Stimulated activated effector memory CD8-positive, alpha-beta T cell treated with anti-CD3 and anti-CD28 coated beads, Interleukin-12 subunit alpha, Interleukin-12 subunit beta, amount 100 ng/mL, for 72 hours (primary cell): Measurements from ENCODE around the gene YBX1.
"Not testable (repeated sequence)": the region's sequence is repeated elsewhere in the genome, so short reads cannot be mapped to it uniquely, and the experiment has no call there.

Experiments
- ATAC-seq: fragments of 150-1000 bp; cut with Tn5 transposase; 2 replicates; pipeline ENCODE4 v1.10.0; 2021
- DNase-seq, 2 donors: peaks; one replicate each; pipeline ENCODE4 v3.0.0; 2021 to 2022; ENCODE audit warnings: low spot score in 2 of 2
- H3K27ac Mint-ChIP-seq: one replicate; pipeline ENCODE4 v1.8.0; 2022; ENCODE audit warnings: mild to moderate bottlenecking, mixed read lengths
- H3K36me3 Mint-ChIP-seq: one replicate; pipeline ENCODE4 v1.8.0; 2022; ENCODE audit warnings: mild to moderate bottlenecking, mixed read lengths
- H3K4me1 Mint-ChIP-seq: one replicate; pipeline ENCODE4 v1.8.0; 2022; ENCODE audit warnings: mixed read lengths
- H3K4me3 Mint-ChIP-seq: one replicate; pipeline ENCODE4 v1.8.0; 2022; ENCODE audit warnings: mild to moderate bottlenecking, mixed read lengths
- H3K9me3 Mint-ChIP-seq: one replicate; pipeline ENCODE4 v1.8.0; 2022; ENCODE audit warnings: mixed read lengths

YBX1 gene

DNA sequence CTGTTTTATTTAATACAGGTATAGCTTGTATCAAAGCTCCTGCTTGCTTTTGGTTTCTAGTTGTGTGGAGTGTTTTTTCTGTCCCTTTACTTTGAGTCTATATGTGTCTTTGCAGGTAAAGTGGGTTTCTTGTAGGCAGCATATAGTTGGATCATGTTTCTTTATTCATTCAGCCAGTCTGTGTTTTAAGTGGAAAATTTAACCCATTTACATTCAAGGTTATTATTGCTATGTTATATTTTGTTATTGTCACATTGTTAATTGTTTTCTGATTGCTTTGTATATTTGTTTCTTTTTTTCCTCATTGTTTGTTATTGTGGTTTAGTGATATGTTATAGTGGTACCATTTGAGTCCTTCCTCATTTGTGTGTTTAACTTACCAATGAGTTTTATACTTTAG lies 31.1 kb downstream of the YBX1 start:
- Mint-ChIP-seq H3K4me1 (peaks cover 12% of the 10 kb centered on the region), H3K36me3 (peaks cover 76% of the 10 kb centered on the region), H3K4me3 (no peak overlapping the region), H3K9me3 (peaks cover 4% of the 10 kb centered on the region), H3K27ac (no peak overlapping the region)
- DNase-seq (no peak), ATAC-seq (no peak)

DNA sequence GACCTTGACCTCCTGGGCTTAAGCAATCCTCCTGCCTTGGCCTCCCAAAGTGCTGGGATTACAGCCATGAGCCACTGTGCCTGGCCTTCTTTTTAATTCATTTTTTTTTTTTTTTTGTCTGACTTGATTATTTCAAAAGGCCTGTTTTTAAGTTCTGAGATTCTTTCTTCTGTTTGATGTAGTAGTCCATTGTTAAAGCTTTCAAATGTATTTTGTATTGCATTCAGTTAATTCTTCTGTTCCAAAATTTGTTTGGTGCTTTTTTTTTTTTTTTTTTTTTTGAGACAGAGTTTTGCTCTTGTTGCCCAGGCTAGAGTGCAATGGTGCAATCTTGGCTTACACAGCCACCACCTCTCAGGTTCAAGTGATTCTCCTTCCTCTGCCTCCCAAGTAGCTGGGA lies 32.2 kb downstream of the YBX1 start:
- ATAC-seq, H3K27ac Mint-ChIP-seq, DNase-seq, H3K9me3 Mint-ChIP-seq, H3K4me3 Mint-ChIP-seq: not testable (repeated sequence)
- Mint-ChIP-seq H3K36me3 (peaks cover 67% of the 10 kb centered on the region), H3K4me1 (peaks cover 12% of the 10 kb centered on the region)

DNA sequence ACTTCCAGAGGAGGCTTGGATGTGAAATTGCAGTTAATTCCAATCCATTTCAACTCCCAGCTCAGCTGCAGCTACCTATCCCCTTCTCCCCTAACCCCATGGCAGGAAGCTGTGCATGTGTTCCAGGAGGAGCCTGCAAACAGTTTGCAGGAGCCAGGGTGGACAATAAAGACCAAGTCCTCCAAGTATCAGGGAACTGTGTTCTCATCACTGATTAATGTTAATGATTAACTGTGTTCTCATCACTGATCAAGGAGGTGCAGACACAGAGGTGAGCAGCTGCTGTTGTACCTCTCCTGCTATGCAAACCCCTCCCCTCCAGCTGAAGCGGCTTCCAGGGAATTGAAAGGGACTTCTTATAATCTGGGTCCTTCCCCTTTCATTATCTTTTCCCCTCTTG lies 38.6 kb downstream of the YBX1 start:
- no peak overlapping the region for H3K27ac Mint-ChIP-seq
- H3K36me3 Mint-ChIP-seq, result peaks cover 6% of the 10 kb centered on the region
- ATAC-seq, result no peak
- no peak for DNase-seq
- no peak overlapping the region for H3K4me3 Mint-ChIP-seq
- peaks cover 5% of the 10 kb centered on the region for H3K4me1 Mint-ChIP-seq
- H3K9me3 Mint-ChIP-seq, result no peaks in the 10 kb centered on the region

GRCh38 chr1:42721926-42722325 lies 39.7 kb downstream of the YBX1 start:
- H3K4me1 Mint-ChIP-seq, result no peaks in the 10 kb centered on the region
- no peaks in the 10 kb centered on the region for H3K9me3 Mint-ChIP-seq
- no peak overlapping the region for H3K27ac Mint-ChIP-seq
- no peak overlapping the region for H3K4me3 Mint-ChIP-seq
- DNase-seq, result no peak
- no peak for ATAC-seq
- H3K36me3 Mint-ChIP-seq, result no peaks in the 10 kb centered on the region

DNA sequence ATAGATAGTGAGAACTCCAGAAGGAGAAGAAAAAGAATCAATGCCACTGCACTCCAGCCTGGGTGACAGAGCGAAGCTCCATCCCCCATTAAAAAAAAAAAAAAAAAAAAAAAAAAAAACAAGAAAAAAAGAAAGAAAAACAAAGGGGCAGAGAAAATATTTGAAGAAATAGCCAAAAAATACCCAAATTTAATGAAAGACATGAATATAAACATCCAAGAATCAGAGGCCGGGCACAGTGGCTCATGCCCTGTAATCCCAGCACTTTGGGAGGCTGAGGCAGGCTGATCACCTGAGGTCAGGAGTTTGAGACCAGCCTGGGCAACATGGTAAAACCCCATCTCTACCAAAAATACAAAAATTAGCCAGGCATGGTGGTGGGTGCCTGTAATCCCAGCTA lies 40.2 kb downstream of the YBX1 start:
- H3K27ac Mint-ChIP-seq, result not testable (repeated sequence)

GRCh38 chr1:42723511-42723910 lies 41.3 kb downstream of the YBX1 start:
- Mint-ChIP-seq H3K9me3 (no peaks in the 10 kb centered on the region), H3K36me3 (no peaks in the 10 kb centered on the region), H3K4me3 (no peak overlapping the region), H3K27ac (peak overlapping the region; percentile 30), H3K4me1 (no peaks in the 10 kb centered on the region)
- ATAC-seq (no peak), DNase-seq (no peak)

More for the DNA sequence above, 40.2 kb downstream of the YBX1 start:
- ATAC-seq, DNase-seq, H3K4me1 Mint-ChIP-seq, H3K4me3 Mint-ChIP-seq, H3K36me3 Mint-ChIP-seq, H3K9me3 Mint-ChIP-seq: not testable (repeated sequence)

DNA sequence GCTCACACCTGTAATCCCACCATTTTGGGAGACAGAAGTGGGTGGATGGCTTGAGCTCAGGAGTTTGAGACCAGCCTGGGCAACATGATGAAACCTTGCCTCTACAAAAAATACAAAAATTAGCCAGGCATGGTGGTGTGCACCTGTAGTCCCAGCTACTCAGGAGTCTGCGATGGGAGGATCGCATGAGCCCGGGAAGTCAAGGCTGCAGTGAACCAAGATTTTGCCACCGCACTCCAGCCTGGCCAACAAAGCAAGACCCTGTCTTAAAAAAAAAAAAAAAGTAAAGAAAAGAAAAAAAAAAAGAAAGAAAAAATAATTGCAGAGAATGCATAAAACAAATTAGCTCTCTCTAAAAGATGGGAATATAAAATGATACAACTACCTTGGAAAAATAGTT lies 43.6 kb downstream of the YBX1 start:
- not testable (repeated sequence) for H3K4me1 Mint-ChIP-seq, H3K9me3 Mint-ChIP-seq, H3K36me3 Mint-ChIP-seq, DNase-seq, H3K4me3 Mint-ChIP-seq, ATAC-seq, H3K27ac Mint-ChIP-seq

- no peak for ATAC-seq
- no peak overlapping the region for H3K4me3 Mint-ChIP-seq
- no peak for DNase-seq
- H3K27ac Mint-ChIP-seq, result no peak overlapping the region
- no peaks in the 10 kb centered on the region for H3K4me1 Mint-ChIP-seq
- no peaks in the 10 kb centered on the region for H3K9me3 Mint-ChIP-seq
- no peaks in the 10 kb centered on the region for H3K36me3 Mint-ChIP-seq
These were observed 47.8 kb downstream of the YBX1 start for GRCh38 chr1:42730002-42730401.

DNA sequence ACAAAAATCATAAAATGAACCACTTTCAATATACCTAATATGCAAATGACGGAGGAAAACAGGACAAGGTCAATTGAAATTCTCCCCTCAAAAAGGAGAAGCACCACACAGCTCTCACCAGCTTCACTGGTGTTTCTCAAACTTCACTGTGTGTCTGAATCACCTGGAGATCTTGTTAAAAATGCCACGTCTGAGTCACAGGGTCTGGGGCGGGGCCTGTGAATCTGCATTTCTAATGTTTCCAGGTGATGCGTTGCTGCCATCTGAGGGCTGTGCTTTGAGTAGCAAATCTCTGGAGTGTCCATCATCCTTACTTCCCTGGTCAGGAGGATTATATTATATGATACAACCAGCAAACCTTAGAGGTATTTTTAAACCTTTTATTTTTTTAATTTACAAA lies 48.8 kb downstream of the YBX1 start:
- peak; percentile 66 for ATAC-seq
- Mint-ChIP-seq H3K4me1 (no peaks in the 10 kb centered on the region), H3K4me3 (no peak overlapping the region), H3K27ac (no peak overlapping the region), H3K36me3 (no peaks in the 10 kb centered on the region), H3K9me3 (no peaks in the 10 kb centered on the region)
- no peak for DNase-seq

DNA sequence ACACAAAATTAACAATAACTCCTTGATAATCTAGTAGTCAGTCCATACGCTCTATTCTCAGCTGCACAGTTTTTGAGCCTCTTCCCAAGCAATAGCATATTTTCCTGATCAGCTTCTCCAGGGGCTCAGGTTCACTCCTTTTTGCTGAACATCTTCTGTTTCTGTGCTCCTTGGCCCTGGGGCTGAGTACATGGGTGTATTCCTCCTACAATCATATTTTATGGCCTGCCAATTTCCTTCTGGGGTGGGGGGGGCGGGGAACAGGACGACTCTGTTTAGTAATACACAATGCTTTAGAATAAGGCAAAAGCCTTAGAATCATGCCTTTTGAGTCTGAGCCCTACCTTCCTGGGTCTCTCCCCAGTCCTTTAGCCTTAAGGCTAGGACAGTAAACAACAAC lies 49.4 kb downstream of the YBX1 start:
- Mint-ChIP-seq H3K4me1 (peaks cover 3% of the 10 kb centered on the region), H3K27ac (no peak overlapping the region), H3K4me3 (no peak overlapping the region), H3K36me3 (no peaks in the 10 kb centered on the region), H3K9me3 (no peaks in the 10 kb centered on the region)
- DNase-seq (no peak), ATAC-seq (no peak)

DNA sequence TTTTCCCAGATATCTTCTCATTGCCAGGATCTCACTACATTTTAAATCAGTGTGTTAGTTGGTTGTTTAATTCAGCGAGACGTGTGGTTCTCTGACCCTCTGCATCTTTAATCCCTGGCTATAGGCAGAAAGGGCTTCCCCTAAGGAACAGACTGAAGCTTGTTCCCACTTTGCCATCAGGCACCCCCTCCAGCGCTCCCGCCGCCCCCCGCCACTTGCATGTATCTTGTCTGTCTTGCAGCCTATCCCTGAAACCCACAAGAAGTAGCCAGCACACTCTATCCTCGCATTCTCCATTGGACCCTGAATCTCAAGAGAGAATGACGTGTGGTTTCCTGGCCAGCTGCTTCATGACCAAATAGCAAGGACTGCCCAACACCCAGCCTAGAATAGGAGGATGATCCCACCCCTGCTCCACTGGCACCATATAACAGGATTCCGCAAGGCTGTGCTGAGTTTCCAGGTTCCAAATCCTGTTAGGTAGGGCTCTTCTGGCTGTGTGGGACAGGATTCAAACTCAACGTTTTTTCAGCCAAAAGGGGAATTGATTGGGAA lies 50.0 kb downstream of the YBX1 start:
- H3K36me3 Mint-ChIP-seq, result no peaks in the 10 kb centered on the region
- H3K4me3 Mint-ChIP-seq, result no peak overlapping the region
- H3K9me3 Mint-ChIP-seq, result no peaks in the 10 kb centered on the region
- peaks cover 9% of the 10 kb centered on the region for H3K4me1 Mint-ChIP-seq
- no peak overlapping the region for H3K27ac Mint-ChIP-seq
- ATAC-seq (no peak), DNase-seq (no peak)

DNA sequence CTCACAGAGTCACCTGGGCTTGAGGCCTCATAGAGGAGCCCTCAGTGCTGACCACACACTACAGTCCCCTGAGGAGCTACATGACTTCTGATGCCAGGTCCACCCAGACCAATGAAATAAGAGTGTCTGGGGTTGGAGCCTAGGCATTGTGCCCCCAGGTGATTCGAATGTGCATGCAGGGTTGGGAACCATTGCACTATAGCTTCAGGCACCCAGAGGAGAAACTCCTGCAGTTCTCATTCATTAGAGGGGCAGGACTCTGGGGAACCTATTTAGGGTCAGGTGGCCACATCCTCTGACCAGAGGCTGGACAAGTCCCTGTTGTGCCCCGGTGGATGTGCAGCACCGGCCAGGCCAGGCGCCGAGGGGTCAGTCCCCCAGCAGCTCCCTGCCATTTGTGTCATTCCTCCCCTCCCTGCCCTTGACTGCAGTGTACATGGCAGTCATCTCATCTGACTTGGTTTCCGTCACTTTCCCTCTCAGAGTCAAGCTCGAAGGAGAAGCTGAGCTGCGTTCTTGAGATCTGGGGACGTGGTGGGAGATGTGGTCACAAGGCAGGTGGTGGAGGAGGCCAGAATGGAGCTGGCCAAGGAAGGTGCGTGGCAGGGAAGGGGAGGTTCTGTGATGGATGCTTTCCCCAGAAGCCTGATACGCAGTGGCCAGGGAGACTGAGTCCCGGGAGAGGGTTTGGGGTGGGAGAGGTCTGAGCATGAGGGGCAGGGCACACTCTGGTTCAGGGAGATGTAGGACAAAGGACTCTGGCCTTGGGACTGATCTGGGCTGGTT lies 51.4 kb downstream of the YBX1 start:
- no peaks in the 10 kb centered on the region for H3K9me3 Mint-ChIP-seq
- ATAC-seq, result no peak
- H3K27ac Mint-ChIP-seq, result no peak overlapping the region
- no peak overlapping the region for H3K4me3 Mint-ChIP-seq
- peaks cover 12% of the 10 kb centered on the region for H3K4me1 Mint-ChIP-seq
- no peak for DNase-seq
- no peaks in the 10 kb centered on the region for H3K36me3 Mint-ChIP-seq

DNA sequence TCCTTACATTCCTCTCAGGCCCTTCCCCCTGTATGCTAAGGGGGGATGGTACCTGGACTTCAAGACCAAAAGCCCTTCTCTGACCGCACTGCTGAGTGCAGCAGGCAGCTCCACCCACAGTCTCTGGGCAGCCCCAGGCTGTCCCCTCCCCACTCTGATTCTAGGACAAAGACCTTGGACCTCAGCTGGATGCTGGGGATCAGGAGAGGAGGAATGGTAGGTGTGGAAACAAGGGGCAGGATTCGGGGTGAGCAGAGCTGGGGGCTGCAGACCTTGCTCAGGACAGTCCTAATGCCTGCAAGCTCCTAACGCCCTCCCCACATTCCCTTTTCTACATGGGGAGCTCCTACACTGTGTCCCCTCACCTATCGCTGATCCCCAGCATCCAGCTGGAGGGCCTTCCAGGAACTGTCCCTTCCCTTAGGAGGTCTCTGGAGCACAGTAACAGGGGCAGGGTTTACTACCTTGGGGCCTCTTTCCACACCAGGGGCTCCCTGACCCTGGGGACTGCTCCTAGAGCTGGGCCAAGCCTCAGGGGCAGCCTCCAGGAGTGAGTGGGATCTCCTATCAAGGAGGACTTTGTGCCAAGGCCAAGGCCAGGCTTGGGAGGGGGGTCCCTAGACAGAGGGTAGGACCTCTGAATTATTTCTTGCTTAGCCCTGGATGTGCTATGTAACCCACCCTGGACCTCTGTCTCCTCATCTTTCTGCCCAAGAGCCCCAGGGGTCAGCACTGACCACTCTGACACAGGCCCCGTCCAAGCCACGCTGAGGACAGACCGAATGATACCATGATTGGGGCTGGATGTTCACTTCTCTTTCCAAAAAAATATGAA lies 52.2 kb downstream of the YBX1 start:
- no peak overlapping the region for H3K4me3 Mint-ChIP-seq
- H3K27ac Mint-ChIP-seq, result no peak overlapping the region
- no peak for DNase-seq
- peaks cover 12% of the 10 kb centered on the region for H3K4me1 Mint-ChIP-seq
- H3K36me3 Mint-ChIP-seq, result no peaks in the 10 kb centered on the region
- H3K9me3 Mint-ChIP-seq, result no peaks in the 10 kb centered on the region
- no peak for ATAC-seq

- Mint-ChIP-seq H3K9me3 (no peaks in the 10 kb centered on the region), H3K36me3 (no peaks in the 10 kb centered on the region), H3K27ac (no peak overlapping the region), H3K4me1 (peaks cover 12% of the 10 kb centered on the region), H3K4me3 (no peak overlapping the region)
- no peak for ATAC-seq
- no peak for DNase-seq
These were observed 52.8 kb downstream of the YBX1 start for GRCh38 chr1:42735056-42735455.

- Mint-ChIP-seq H3K27ac (no peak overlapping the region), H3K9me3 (no peaks in the 10 kb centered on the region), H3K36me3 (no peaks in the 10 kb centered on the region), H3K4me3 (no peak overlapping the region), H3K4me1 (peaks cover 12% of the 10 kb centered on the region)
- ATAC-seq, result no peak
- no peak for DNase-seq
These were observed 53.4 kb downstream of the YBX1 start for GRCh38 chr1:42735477-42736105.
